Natural killer cell (primary cell): ENCODE data around the gene FOCAD. TPM values are rescaled to one million over a fixed set of nuclear protein-coding genes. Genes with fewer than 3 reads are reported as not detected.

Experiments used
- ATAC-seq, 3 donors: fragments of 150-1000 bp in 2 of 3; fragments of 200-7000 bp in 1 of 3; cut with Tn5 transposase; 1 replicate in 1 of 3; 2 replicates in 2 of 3; pipeline ENCODE4 v1.10.0; 2021; ENCODE audit warnings: mild to moderate bottlenecking in 2 of 3, moderate library complexity in 2 of 3
- DNase-seq, 2 donors: peaks; one replicate each; pipeline versions ENCODE4 v3.0.0 to v3.0.0-alpha.2; 2013 to 2021; ENCODE audit warnings: mixed read lengths in 1 of 2
- H3K27ac ChIP-seq: one replicate; pipeline ENCODE4 v1.5.1; 2013; ENCODE audit warnings: mild to moderate bottlenecking, low read length
- H3K27me3 ChIP-seq: one replicate; pipeline ENCODE4 v1.6.1; 2013; ENCODE audit warnings: low read length; ENCODE audit not compliant: control insufficient read depth, insufficient read depth
- H3K36me3 ChIP-seq: one replicate; pipeline ENCODE4 v1.6.1; 2013; ENCODE audit warnings: low read length; ENCODE audit not compliant: control insufficient read depth, insufficient read depth
- H3K4me1 ChIP-seq: one replicate; pipeline ENCODE4 v1.6.1; 2013; ENCODE audit warnings: low read length; ENCODE audit not compliant: control insufficient read depth, insufficient read depth
- H3K4me3 ChIP-seq: one replicate; pipeline ENCODE4 v1.5.1; 2013; ENCODE audit warnings: low read length
- H3K9me3 ChIP-seq: one replicate; pipeline ENCODE4 v1.6.1; 2013; ENCODE audit warnings: low read length; ENCODE audit not compliant: control insufficient read depth, insufficient read depth
- H3K27ac Mint-ChIP-seq, 2 donors: one replicate each; pipeline ENCODE4 v1.8.0; 2022; ENCODE audit warnings: mild to moderate bottlenecking in 2 of 2, mixed read lengths in 2 of 2, moderate library complexity in 1 of 2
- H3K27me3 Mint-ChIP-seq, 2 donors: one replicate each; pipeline ENCODE4 v1.8.0; 2022; ENCODE audit warnings: low read depth in 2 of 2, mixed read lengths in 2 of 2
- H3K36me3 Mint-ChIP-seq: one replicate; pipeline ENCODE4 v1.8.0; 2022; ENCODE audit warnings: mixed read lengths
- H3K4me1 Mint-ChIP-seq, 2 donors: one replicate each; pipeline ENCODE4 v1.8.0; 2022; ENCODE audit warnings: mixed read lengths in 2 of 2
- H3K4me3 Mint-ChIP-seq: one replicate; pipeline ENCODE4 v1.8.0; 2022; ENCODE audit warnings: mild to moderate bottlenecking, moderate library complexity, mixed read lengths
- H3K9me3 Mint-ChIP-seq, 2 donors: one replicate each; pipeline ENCODE4 v1.8.0; 2022; ENCODE audit warnings: mixed read lengths in 2 of 2
- CTCF ChIP-seq: fragments of 200-600 bp; IDR thresholded peaks from one replicate; pipeline ENCODE4 v1.8.0; 2022; ENCODE audit warnings: antibody characterized with exemption
- WGBS: methylation state at CpG from one replicate; pipeline ENCODE4 v1.1.7; 2013; ENCODE audit warnings: missing lambda C conversion rate; ENCODE audit not compliant: insufficient coverage; 5-methylcytosine and 5-hydroxymethylcytosine counted together
- intact Hi-C: fragments of 100-400 bp; cut with micrococcal nuclease; formaldehyde crosslinking; loops from one replicate; pipeline ENCODE4 v1.14.2; 2022
- total RNA-seq, 4 donors: library from RNA; stranded (reverse); fragments of 120-200 nt in 1 of 4; gene quantifications; one replicate each; pipeline versions ENCODE4 v1.2.3 to v1.2.4, GENCODE V29; 2013 to 2022

The FOCAD gene
- total RNA-seq, 3 donors from 2014 or later (not counting 1 experiment from before 2014, with no cell fraction given): 15.1 to 27.6 (median 18.8) TPM

DNA sequence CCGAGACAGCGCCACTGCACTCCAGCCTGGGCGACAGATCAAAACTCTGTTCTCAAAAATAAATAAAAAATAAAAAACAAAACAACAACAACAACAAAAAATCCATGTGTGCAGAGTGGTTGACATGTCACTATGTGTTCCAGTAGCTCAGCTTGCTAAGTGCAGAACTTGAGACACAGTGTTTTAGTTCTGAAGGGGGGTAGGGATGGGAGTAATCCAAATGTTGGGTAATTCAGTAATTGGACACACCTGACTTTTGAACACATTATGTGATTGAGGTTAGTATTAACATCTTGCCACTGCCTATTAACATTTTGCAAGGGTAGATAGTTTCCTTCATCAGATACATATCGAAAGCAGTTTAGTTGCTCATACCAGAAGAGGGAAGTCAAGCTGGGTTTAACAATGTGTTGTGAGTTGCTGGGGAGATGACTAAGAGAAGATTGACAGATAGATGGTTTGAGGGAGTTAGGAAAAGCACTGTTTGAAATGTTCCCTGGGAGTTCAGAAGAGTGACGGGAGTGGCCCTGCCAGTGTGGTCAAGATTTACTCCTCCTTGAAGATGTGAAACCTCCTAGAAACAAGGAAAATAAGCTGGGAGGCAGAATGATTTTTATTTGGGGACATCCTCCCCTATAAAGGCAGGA, 346.5 kb downstream of the FOCAD start:
- intact Hi-C loops: loop anchor here (1.0 to 5.0 kb wide), 3 partner anchors 30 to 408 kb away; partner anchors contain the start of gene MLLT3
- DNase-seq: peak in 1 of 2 donors; percentile 58
- WGBS: 36% methylated on average over 3 of the region's 5 CpGs
- Histone ChIP-seq H3K36me3 (peaks cover 9% of the 10 kb centered on the region), H3K4me3 (peak overlapping the region; percentile 52), H3K4me1 (peaks cover 14% of the 10 kb centered on the region), H3K27me3 (no peaks in the 10 kb centered on the region), H3K27ac (peak overlapping the region; percentile 78), H3K9me3 (no peaks in the 10 kb centered on the region)
- H3K27ac Mint-ChIP-seq: no peak overlapping the region
- no peak for TF ChIP-seq CTCF
- ATAC-seq: peak; percentile 59 to 78 (median 67)
- peaks cover 7% of the 10 kb centered on the region for H3K36me3 Mint-ChIP-seq
- H3K9me3 Mint-ChIP-seq: no peaks in the 10 kb centered on the region
- H3K4me3 Mint-ChIP-seq: no peak overlapping the region
- no peaks in the 10 kb centered on the region for H3K27me3 Mint-ChIP-seq
- peaks cover 30 to 39% of the 10 kb centered on the region in 2 donors for H3K4me1 Mint-ChIP-seq

- H3K4me3 Mint-ChIP-seq: peak within 1 kb of the TSS; percentile 69
- intact Hi-C loops: loop anchor here (1.0 to 5.0 kb wide), 3 partner anchors 30 to 409 kb away; partner anchors contain the start of gene MLLT3
- TF ChIP-seq CTCF: no peak
- no peaks in the 10 kb centered on the region for H3K27me3 Mint-ChIP-seq
- Histone ChIP-seq H3K4me3 (peak within 1 kb of the TSS; percentile 52), H3K4me1 (peaks cover 14% of the 10 kb centered on the region), H3K27ac (peak within 1 kb of the TSS; percentile 78), H3K36me3 (peaks cover 4% of the 10 kb centered on the region), H3K27me3 (no peaks in the 10 kb centered on the region), H3K9me3 (no peaks in the 10 kb centered on the region)
- H3K9me3 Mint-ChIP-seq: no peaks in the 10 kb centered on the region
- under 1% methylated on average over 45 of the region's 46 CpGs for WGBS
- H3K4me1 Mint-ChIP-seq: peaks cover 24 to 32% of the 10 kb centered on the region in 2 donors
- H3K27ac Mint-ChIP-seq: peak within 1 kb of the TSS in 1 of 2 donors; percentile 68
- no peaks in the 10 kb centered on the region for H3K36me3 Mint-ChIP-seq
- peak; percentile 75 to 87 (median 83) for ATAC-seq
- peak; percentile 58 to 80 for DNase-seq
These were observed 347.2 kb downstream of the FOCAD start, which contains the start of gene HACD4 for GRCh38 chr9:21031091-21031807. HACD4 (minus strand) TSS chr9:21031640; CDS start chr9:21031590, 50 bp downstream.

DNA sequence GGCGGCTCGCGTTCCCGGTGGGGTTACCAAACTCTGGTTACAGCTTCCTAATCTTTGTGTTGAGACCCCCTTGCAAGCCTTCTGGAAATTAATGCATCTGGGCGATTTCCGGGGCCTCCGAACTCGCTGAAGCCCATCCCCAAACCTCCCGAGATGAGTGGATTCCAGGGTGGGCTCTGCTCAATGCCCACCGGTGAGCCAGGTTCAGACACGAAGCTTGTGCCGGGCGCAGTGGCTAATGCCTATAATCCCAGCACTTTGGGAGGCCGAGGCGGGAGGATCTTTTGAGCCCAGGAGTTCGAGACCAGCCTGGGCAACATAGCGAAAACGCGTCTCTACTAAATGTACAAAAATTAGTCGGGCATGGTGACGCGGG, 347.7 kb downstream of the FOCAD start:
- Mint-ChIP-seq H3K4me1 (peaks cover 20 to 27% of the 10 kb centered on the region in 2 donors), H3K27ac (peak overlapping the region in 1 of 2 donors; percentile 68), H3K9me3 (no peaks in the 10 kb centered on the region), H3K36me3 (no peaks in the 10 kb centered on the region), H3K4me3 (peak overlapping the region; percentile 69), H3K27me3 (no peaks in the 10 kb centered on the region)
- DNase-seq: no peak
- Histone ChIP-seq H3K4me1 (peaks cover 14% of the 10 kb centered on the region), H3K36me3 (peaks cover 4% of the 10 kb centered on the region), H3K4me3 (peak overlapping the region; percentile 52), H3K27me3 (no peaks in the 10 kb centered on the region), H3K27ac (peak overlapping the region; percentile 78), H3K9me3 (no peaks in the 10 kb centered on the region)
- TF ChIP-seq CTCF: no peak
- intact Hi-C loops: loop anchor here (1.0 to 5.0 kb wide), 3 partner anchors 31 to 409 kb away; partner anchors contain the start of gene MLLT3
- ATAC-seq: no peak
- 69% methylated on average over 22 of the region's 22 CpGs for WGBS
